Fibroblast of skin of scalp (primary cell): ENCODE data around the gene NCKIPSD.

Experiments used
- DNase-seq: peaks from one replicate; pipeline ENCODE4 v3.0.0-alpha.2; 2013

Gene NCKIPSD

GRCh38 chr3:48678056-48678455, 7.7 kb downstream of the NCKIPSD start:
- peak; percentile 15 for DNase-seq

GRCh38 chr3:48674505-48674904, 11.2 kb downstream of the NCKIPSD start:
- no peak for DNase-seq

- no peak for DNase-seq
These were observed 13.2 kb downstream of the NCKIPSD start for GRCh38 chr3:48672522-48672921.

GRCh38 chr3:48664929-48665328, 20.8 kb downstream of the NCKIPSD start:
- DNase-seq, result no peak

GRCh38 chr3:48664313-48664644, 21.4 kb downstream of the NCKIPSD start:
- DNase-seq, result no peak

GRCh38 chr3:48663489-48664312, 22.0 kb downstream of the NCKIPSD start:
- peak; percentile 96 for DNase-seq

GRCh38 chr3:48662753-48663488, 22.8 kb downstream of the NCKIPSD start, which contains the start of gene CELSR3:
TSS of gene CELSR3 (minus strand) at chr3:48662886. CDS start at chr3:48662634, 252 bp downstream.
- DNase-seq, result peak; percentile 86

- DNase-seq, result no peak
These were observed 23.5 kb downstream of the NCKIPSD start for GRCh38 chr3:48662145-48662752.

- peak; percentile 52 for DNase-seq
These were observed 24.1 kb downstream of the NCKIPSD start for GRCh38 chr3:48661501-48662144.

- no peak for DNase-seq
These were observed 24.8 kb downstream of the NCKIPSD start for GRCh38 chr3:48660800-48661400.

- no peak for DNase-seq
These were observed 28.9 kb downstream of the NCKIPSD start for GRCh38 chr3:48656841-48657281.

GRCh38 chr3:48656061-48656840, 29.5 kb downstream of the NCKIPSD start:
- DNase-seq, result peak; percentile 55

GRCh38 chr3:48655606-48656005, 30.1 kb downstream of the NCKIPSD start:
- DNase-seq, result no peak

GRCh38 chr3:48655063-48655462, 30.7 kb downstream of the NCKIPSD start:
- no peak for DNase-seq

- DNase-seq, result no peak
These were observed 32.6 kb downstream of the NCKIPSD start for GRCh38 chr3:48652923-48653715.

- no peak for DNase-seq
These were observed 33.9 kb downstream of the NCKIPSD start for GRCh38 chr3:48651771-48652170.

GRCh38 chr3:48650723-48651122, 35.0 kb downstream of the NCKIPSD start:
- DNase-seq, result no peak

- no peak for DNase-seq
These were observed 37.4 kb downstream of the NCKIPSD start for GRCh38 chr3:48648188-48648850.

GRCh38 chr3:48647714-48648113, 38.0 kb downstream of the NCKIPSD start:
- DNase-seq, result no peak
